ENCODE results near the gene MCEE.

The MCEE gene

GRCh38 chr2:71122387-71123298, 7.4 kb downstream of the MCEE start:
- TF ChIP-seq CTCF (IDR thresholded peaks at IDR 0.05) = no peak

GRCh38 chr2:71121479-71121878, 8.6 kb downstream of the MCEE start:
- no peak for TF ChIP-seq CTCF (IDR thresholded peaks at IDR 0.05)

- no peak for TF ChIP-seq CTCF (IDR thresholded peaks at IDR 0.05)
These were observed 9.8 kb downstream of the MCEE start for GRCh38 chr2:71120195-71120594.

- no peak for TF ChIP-seq CTCF (IDR thresholded peaks at IDR 0.05)
These were observed 13.0 kb downstream of the MCEE start for GRCh38 chr2:71117063-71117462.

GRCh38 chr2:71113843-71114242, 16.2 kb downstream of the MCEE start:
- TF ChIP-seq CTCF (IDR thresholded peaks at IDR 0.05) = no peak

GRCh38 chr2:71108091-71108490, 21.9 kb downstream of the MCEE start:
- TF ChIP-seq CTCF (IDR thresholded peaks at IDR 0.05) = no peak

- no peak for TF ChIP-seq CTCF (IDR thresholded peaks at IDR 0.05)
These were observed 26.2 kb downstream of the MCEE start for GRCh38 chr2:71103809-71104208.
